ENCODE measurements around the gene ANKS4B.
A peak's percentile ranks its signal among the peaks of the same experiment; 100 is the strongest.
"Not testable (repeated sequence)": the region's sequence is repeated elsewhere in the genome, so short reads cannot be mapped to it uniquely, and the experiment has no call there.

Gene ANKS4B

GRCh38 chr16:21264571-21265036 lies 31.1 kb downstream of the ANKS4B start:
- no peak for DNase-seq

GRCh38 chr16:21265104-21265837 lies 31.8 kb downstream of the ANKS4B start:
- DNase-seq, result no peak

DNA sequence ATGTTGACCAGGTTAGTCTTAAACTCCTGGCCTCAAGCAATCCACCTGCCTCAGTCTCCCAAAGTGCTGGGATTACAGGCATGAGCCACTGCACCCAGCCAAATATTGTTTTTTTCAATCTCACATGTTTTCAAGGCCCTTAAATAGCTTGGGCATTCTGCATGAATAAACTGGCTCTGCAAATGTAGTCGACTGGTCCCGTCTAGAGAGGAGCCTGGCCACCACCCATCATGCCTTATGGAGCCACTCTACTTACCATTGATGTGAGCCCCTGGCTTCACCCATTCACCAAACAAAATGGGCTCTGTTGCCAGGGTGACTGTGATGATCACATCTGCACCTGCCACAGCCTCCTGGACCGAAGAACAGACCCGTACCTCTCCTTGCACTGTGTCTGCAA lies 33.8 kb downstream of the ANKS4B start:
- no peak for DNase-seq

- DNase-seq, result no peak
Observed at GRCh38 chr16:21268236-21268635, 34.7 kb downstream of the ANKS4B start.

- no peak for DNase-seq
Observed at GRCh38 chr16:21272253-21272652, 38.8 kb downstream of the ANKS4B start.

- not testable (repeated sequence) for DNase-seq
Observed at GRCh38 chr16:21272763-21273162, 39.3 kb downstream of the ANKS4B start.

DNA sequence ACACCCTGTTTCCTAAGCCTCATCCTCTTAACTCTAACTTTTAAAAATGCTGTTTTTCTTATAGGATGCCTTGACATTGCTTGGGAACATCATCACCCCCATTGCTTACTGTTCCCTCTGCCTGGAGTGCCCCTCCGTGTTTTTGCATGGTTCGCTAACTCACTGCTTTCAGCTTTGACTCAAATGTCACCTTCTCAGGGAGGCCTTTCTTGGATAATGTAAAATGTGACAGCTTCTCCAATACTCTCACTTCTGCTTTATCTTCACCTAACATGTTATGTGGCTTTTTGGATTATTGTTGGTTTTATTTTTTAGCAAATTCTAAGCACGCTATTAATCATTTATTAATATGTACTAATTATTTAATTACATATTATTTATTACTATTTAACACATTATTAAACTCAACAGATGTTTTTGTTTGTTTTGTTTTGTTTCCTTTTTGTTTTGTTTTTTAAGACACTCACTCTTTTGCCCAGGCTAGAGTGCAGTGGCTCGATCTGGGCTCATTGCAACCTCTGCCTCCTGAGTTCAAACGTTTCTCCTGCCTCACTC lies 40.8 kb downstream of the ANKS4B start:
- no peak for DNase-seq

DNA sequence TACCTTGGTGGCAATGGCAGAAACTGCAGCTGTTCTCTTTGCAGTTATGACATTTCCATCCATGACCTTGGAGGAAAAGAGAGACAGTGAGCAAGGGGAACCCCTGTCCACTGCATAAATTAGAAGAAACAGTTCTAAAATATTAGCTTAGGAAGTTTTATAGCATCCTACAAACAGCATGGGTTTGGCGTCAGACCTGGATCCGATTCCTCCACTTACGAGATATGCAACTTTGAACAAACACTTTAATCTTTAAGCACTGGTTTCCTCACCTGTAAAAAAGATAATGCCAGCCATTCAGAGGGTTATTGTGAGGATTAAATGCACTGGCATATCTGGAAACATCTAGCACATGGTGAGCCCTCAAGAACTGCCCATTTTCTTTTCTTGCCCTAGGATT lies 42.0 kb downstream of the ANKS4B start:
- DNase-seq, result no peak

- no peak for DNase-seq
Observed at GRCh38 chr16:21276090-21276489, 42.6 kb downstream of the ANKS4B start.

- DNase-seq, result peak; percentile 24 to 76
Observed at GRCh38 chr16:21277045-21277926, 43.8 kb downstream of the ANKS4B start.

DNA sequence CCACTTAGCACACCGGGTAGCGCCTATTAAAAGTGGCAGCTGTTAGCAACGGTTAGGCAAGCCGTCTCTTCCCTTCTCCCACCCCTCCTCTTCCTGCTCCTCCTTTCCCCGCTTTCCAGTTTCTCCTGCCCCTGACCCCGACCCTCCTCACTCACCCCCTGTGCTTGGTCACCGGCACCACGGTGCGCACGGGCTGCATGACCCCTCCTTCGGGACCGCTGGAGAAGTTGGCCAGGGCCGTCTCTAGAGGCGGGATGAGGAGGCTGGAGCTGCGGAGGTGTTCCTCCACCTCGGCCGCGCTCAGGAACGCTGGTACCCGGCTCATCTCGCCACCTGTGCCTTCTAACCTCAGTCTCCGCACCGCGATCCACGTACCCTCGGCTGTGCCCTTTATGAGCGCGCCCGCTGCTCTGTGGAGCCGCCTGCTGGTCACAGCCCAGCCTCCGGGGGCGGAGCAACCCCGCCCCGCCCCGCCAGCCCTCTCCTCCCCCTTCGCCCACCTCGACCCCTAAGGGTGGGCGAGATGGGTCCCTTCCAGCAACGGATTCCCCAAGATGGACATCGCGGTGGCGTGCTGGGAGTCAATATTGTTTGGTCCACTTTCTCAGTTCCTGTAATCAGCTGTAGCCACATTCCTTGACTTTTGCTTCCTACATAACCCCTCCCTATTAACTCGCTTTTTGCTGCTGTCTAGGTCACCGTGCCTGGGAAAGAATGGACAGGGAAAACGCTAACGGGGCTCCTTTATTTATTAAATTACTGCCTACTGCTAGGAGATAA lies 44.6 kb downstream of the ANKS4B start, which contains the start of gene CRYM:
Gene CRYM (minus strand): TSS at position 364 of the 780 bp plus-strand sequence. CDS start 39 bp downstream, at position 325.
- peak; percentile 19 to 52 for DNase-seq

DNA sequence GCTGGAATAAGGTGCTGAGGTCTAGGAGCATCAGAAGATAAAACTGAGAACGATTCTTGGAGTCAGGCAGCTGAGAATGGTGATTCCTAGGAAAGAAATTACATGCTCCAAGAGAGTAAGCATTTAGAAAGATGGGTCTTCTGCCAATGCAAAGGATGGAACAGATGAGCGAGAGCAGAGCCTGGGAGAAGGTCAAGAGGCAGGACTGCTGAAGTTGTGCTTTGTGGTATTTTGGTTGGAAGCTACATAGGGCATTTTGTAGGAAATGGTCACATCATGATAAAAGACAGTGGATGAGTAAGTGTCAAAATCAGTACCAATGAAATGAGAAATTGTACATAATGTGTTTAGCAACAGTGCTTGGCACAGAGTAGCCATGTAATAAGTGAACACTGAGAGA lies 46.0 kb downstream of the ANKS4B start:
- DNase-seq, result no peak

DNA sequence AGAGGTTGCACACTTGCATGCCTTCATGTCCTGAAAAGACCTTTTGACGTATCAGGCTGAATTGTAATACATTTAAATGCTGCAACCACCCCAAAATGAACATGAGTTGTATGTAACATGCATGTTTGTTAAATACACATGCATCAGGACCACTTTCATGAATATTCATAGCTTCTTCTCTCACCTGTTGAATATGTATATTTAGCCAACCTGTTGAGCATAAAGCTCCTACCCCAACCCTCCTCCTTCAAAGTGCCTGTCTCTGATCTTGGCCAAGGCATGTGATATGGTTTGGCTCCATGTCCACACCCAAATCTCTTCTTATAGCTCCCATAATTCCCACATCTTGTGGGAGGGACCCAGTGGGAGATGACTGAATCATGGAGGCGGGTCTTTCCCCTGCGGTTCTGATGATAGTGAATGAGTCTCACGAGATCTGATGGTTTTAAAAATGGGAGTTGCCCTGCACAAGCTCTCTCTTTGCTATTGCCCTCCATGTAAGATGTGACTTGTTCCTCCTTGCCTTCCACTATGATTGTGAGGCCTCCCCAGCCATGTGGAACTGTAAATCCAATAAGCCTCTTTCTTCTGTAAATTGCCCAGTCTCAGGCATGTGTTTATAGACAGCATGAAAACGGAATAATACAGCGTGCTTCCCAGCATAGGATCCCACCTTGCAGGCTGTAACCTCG lies 48.3 kb downstream of the ANKS4B start:
- no peak for DNase-seq

DNA sequence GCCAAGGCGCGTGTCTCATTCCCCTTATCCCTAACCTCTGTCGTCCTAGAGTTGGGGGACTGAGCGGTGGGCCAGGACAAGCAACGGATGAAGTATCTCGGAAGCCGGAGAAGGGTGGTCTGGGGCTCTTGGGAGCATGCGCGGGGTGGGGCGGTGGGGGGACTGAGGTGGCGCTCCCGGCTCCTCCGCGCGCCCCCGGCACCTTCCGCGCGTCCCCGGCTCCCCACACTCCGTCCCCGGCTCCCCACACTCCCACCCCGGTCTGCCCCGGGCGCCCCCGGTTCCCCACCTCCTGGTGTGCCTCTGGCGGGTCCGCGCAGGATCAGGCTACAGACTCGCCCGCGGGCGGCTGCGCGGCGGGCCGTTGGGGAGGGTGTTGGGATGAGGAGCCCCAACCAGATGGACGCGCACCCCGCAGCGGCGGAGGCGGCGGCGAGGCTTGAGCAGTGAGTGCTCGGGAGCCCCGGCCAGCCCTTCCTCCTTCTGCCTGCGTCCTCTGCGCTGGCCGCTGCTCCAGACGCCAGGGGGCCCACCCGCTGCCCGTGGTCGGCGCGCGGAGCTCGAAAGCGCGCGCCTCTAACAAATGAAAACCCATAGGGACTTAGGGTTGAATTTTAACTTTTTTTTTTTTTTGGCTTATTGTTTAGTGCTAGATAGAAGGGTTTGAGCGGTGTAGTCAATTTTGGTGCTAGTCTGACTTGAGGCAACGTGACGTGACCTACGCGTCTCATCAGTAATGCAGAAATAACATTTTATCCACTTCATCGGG lies 50.2 kb downstream of the ANKS4B start:
- DNase-seq, result no peak

DNA sequence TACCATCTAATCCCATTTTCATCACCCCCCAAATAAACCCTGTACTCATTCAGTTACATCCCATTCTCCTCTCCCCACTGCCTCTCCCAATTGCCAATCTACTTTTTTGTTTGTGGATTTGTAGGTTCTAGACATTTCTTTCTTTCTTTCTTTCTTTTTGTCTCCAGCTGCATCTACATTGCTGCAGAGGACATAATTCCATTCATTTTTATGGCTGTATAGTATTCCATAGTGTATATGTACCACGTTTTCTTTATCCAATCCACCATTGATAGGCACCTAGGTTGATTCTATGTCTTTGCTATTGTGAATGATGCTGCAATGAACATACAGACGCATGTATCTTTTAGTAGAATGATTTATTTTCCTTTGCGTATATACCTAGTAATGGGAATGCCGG lies 50.9 kb downstream of the ANKS4B start:
- DNase-seq, result no peak

DNA sequence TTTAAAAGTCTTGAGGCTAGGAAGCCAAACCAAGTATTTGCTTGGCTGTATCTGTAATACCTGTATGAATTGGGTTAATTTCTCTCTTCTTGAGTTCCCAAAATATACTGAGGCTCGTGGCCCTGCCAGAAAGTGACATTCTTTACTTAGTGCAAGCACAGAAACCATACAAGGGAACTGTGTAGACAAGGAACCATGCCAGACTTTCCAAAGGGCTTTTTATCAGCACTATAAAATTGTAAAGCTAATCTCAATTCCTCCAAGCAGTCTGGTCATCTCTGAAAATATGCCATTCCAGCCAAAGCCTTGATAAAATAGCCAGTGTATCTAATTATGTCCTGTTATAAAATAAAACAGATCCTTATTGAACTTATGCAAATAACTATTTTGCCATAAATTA lies 51.8 kb downstream of the ANKS4B start:
- DNase-seq, result no peak

DNA sequence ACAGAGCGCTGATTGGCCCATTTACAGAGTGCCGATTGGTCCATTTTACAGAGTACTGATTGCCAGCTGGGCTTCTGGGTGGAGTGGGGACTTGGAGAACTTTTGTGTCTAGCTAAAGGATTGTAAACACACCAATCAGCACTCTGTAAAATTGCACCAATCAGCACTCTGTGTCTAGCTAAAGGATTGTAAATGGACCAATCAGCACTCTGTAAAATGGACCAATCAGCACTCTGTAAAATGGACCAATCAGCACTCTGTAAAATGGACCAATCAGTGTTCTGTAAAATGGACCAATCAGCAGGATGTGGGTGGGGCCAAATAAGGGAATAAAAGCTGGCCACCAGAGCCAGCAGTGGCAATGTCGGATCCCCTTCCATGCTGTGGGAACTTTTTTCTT lies 56.3 kb downstream of the ANKS4B start:
- not testable (repeated sequence) for DNase-seq

DNA sequence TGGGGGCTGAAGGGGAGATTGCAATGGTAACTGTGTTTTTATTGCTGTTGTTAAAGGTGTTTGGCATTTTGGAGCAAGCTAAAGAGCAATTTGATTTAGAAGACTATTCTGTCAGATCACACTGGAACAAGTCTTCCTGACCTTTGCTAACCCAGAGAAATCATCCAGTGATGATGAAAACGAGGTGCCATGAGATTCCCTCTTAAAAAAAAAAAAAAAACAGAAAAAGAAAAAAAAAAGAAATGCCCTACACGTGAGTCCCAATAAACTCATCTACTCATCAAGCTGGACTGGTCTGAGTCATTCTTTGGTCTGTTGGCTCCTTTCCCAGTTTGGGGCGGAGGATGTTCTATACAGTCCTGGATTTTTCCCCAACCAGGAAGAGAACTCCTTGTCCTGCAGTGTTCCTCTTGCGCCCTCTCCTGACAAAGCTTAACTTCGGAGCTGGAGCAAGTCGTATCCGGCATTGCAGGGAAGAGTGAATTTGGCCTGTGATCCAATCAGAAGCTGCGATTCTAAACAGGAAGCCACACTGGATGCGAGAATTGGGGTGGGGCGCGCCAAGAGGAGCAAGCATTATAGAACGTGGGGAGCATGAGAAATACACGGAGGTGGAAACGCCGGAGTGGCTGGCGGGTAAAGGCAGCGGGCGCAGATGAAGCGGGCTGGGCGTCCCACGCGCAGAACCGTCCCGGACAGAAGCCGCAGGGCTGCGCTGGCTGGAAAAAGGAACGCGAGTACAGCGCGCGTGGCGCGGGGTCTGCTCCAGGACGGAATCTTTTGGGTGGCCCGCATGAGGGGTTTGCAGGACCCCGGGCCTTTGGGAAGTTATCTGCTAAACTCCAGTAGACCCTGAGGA lies 67.0 kb downstream of the ANKS4B start:
- peak; percentile 93 for DNase-seq

- DNase-seq, result peak; percentile 20 to 44
Observed at GRCh38 chr16:21301168-21301894, 67.8 kb downstream of the ANKS4B start.

- no peak for DNase-seq
Observed at GRCh38 chr16:21301895-21302291, 68.4 kb downstream of the ANKS4B start.
